Measurements from ENCODE around the gene IGFBP3. TPM values are rescaled to one million over a fixed set of nuclear protein-coding genes. Genes with fewer than 3 reads are reported as not detected.

The IGFBP3 gene
- total RNA-seq, 1 donor: 1,278 TPM

- H3K4me3 ChIP-seq (ENCODE audit: low read depth, low read length): no peak overlapping the region
- no peak for DNase-seq (ENCODE audit: low read depth)
- no peak for TF ChIP-seq CTCF (IDR thresholded peaks at IDR 0.05; ENCODE audit: insufficient read depth, low read length)
Measured at GRCh38 chr7:45910855-45911254, 10.2 kb downstream of the IGFBP3 start.

DNA sequence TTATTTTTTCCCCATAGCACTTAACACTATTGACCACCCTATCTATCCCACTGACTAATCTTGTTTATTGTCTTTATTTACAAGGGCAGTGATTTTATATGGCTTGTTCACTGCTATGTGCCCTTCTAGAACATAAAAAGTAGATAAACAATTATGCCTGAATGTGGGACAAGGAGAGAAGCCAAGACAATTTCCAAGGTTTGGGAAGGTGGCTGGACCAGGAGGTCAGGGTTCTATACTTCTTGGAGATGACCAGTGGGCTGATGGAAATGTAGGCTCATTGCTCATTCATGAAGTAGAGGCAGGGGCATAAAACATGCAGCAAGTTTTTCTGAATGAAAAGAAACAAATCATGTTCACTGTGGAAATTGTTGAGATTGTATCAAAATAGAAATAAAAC, 11.5 kb downstream of the IGFBP3 start:
- no peak for TF ChIP-seq CTCF (IDR thresholded peaks at IDR 0.05; ENCODE audit: insufficient read depth, low read length)
- no peak for DNase-seq (ENCODE audit: low read depth)
- no peak overlapping the region for H3K4me3 ChIP-seq (ENCODE audit: low read depth, low read length)

DNA sequence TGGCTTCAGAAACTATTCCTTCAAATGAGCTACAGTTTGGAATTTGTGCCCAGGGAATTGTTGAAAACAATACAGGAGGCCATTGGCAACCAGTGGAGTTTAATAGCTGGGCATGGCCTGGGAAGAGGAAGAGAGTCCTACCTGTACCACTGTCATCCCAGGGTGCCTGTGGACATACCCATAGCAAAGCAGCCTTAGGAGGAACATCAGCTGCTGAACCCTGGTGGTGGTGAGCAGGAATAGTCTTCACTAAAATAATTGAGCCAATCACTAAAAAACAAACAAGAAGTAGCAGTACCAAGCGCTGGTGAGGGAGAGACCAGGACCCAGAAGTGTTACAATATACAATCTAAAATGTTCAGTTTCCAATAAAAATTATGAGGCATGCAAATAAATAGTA, 18.3 kb downstream of the IGFBP3 start:
- peak; percentile 6 for TF ChIP-seq CTCF (IDR thresholded peaks at IDR 0.05; ENCODE audit: insufficient read depth, low read length)
- no peak for DNase-seq (ENCODE audit: low read depth)
- H3K4me3 ChIP-seq (ENCODE audit: low read depth, low read length): no peak overlapping the region

- no peak overlapping the region for H3K4me3 ChIP-seq (ENCODE audit: low read depth, low read length)
- no peak for TF ChIP-seq CTCF (IDR thresholded peaks at IDR 0.05; ENCODE audit: insufficient read depth, low read length)
Measured at GRCh38 chr7:45901566-45901965, 19.5 kb downstream of the IGFBP3 start.

GRCh38 chr7:45898222-45898621, 22.9 kb downstream of the IGFBP3 start:
- DNase-seq (ENCODE audit: low read depth): no peak
- no peak for TF ChIP-seq CTCF (IDR thresholded peaks at IDR 0.05; ENCODE audit: insufficient read depth, low read length)
- H3K4me3 ChIP-seq (ENCODE audit: low read depth, low read length): no peak overlapping the region

More at GRCh38 chr7:45901566-45901965, 19.5 kb downstream of the IGFBP3 start:
- no peak for DNase-seq (ENCODE audit: low read depth)

DNA sequence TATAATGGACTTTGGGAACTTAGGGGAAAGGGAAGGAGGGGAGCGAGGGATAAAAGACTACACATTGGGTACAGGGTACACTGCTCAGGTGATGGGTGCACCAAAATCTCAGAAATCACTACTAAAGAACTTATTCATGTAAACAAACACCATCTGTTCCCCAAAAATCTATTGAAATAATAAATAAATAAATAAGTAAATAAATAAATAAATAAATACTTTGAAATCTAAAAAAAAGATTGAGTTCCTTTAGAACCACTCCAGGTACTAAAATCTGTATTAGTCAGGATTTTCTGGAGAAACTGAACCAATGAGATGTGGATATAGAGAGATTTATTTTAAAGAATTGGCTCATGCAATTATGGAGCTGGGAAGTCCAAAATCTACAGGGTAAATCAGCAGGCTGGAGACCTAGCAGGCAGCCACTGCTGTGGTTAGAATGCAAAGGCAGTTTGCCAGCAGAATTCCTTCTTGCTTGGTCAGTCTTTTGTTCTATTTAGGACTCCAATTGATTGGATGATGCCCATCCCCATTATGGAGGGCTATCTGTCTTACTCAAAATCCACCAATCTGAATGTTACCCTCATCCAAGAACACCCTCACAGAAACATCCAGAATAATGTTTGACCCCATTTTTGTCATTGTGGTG, 23.9 kb downstream of the IGFBP3 start:
- DNase-seq (ENCODE audit: low read depth): peak; percentile 89
- H3K4me3 ChIP-seq (ENCODE audit: low read depth, low read length): no peak overlapping the region

More for the DNA sequence above, 23.9 kb downstream of the IGFBP3 start:
- TF ChIP-seq CTCF (IDR thresholded peaks at IDR 0.05; ENCODE audit: insufficient read depth, low read length): no peak
